Stimulated activated CD4-positive, alpha-beta T cell treated with anti-CD3 and anti-CD28 coated beads, Interleukin-2, amount 100 ng/mL, for 24 hours (primary cell): ENCODE measurements around the gene CHEK1.
"Not testable (repeated sequence)": the region's sequence is repeated elsewhere in the genome, so short reads cannot be mapped to it uniquely, and the experiment has no call there.

Experiments used
- DNase-seq, 2 donors: peaks; one replicate each; pipeline ENCODE4 v3.0.0-alpha.2; 2020

The CHEK1 gene

DNA sequence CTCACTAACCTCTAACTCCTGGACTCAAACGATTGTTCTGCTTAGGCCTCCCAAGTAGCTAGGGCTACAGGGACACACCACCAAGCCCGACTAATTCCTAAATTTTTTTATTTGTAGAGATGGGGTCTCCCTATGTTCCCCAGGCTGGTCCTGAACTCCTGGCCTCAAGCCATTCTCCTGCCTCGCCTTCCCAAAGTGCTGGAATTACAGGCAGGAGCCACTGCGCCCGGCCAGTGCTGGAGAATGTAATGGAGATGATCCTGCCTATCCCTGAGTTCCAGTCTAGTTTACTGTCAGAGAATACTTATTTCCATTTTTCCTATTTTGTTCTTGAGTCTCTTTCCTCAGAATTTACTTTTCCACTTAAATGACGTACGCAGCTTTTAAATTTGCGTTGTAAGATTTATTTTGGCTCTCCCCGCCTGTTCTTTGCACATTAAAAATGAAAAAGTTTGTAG is at the start of gene CHEK1:
Gene CHEK1, plus strand, starts transcription at position 408 of the 458 bp plus-strand sequence. CDS start 1,606 bp downstream, outside the sequence.
- no peak for DNase-seq

- not testable (repeated sequence) for DNase-seq
Observed at GRCh38 chr11:125577181-125577580, 47.8 kb upstream of the CHEK1 start.

DNA sequence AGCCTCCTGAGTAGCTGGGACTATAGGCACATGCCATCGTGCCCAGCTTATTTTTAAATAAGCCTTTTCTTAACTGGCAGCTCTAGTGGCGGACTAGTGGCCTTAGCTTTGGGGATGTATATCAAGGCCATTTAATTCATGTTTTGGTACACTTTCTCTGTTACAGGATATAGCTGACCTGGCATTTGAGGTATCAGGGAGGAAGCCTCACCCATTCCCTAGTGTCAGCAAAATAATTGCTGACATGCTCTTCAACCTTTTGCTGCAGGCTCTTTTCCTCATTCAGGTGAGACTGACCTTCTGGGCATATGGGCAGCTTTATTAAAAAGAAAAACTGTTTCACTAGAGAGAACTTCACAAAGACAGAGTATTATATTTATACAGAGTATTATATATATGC is 46.2 kb upstream of the CHEK1 start:
- no peak for DNase-seq

GRCh38 chr11:125579811-125580210 is 45.2 kb upstream of the CHEK1 start:
- DNase-seq, result no peak

GRCh38 chr11:125583496-125583895 is 41.5 kb upstream of the CHEK1 start:
- no peak for DNase-seq

DNA sequence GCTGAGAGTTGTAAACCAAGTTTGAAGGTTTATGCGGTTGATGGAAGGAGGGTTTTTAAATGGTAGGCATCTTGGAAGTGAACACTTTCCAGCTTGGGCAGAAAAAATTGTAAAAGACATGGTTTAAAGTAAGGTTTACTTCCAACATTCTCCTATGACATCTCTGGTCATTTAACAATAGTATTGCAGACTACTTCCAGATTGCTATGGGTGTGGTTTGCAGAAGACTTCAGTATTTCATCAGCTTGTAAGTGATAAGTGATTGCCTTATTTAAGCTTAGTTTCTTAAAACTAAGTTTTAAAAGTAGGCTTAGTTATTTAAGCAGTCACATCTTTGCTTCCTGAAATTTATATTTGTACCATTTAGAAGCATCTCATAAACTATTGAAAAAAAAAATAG is 39.5 kb upstream of the CHEK1 start:
- no peak for DNase-seq

- DNase-seq, result no peak
Observed at GRCh38 chr11:125586623-125587022, 38.3 kb upstream of the CHEK1 start.

- DNase-seq, result no peak
Observed at GRCh38 chr11:125587480-125587879, 37.5 kb upstream of the CHEK1 start.

DNA sequence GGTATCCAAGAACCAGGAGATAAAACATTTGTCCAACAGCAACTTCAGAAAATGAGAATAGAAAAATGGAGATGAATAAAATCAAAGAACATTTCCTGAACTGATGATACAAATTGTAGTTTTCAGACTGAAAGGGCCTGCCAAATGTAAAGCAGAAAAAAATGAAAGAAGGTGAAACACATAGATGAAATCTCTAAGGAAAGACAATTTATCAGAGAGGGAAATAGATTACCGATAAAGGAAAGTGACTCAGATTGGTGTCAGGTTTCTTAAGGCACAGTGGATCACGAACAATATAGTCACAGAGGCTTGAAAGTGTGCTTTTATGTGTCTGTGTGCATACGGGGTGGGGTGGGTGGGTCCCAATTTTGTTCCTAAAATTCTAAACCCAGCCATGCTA is 36.5 kb upstream of the CHEK1 start:
- DNase-seq, result no peak

DNA sequence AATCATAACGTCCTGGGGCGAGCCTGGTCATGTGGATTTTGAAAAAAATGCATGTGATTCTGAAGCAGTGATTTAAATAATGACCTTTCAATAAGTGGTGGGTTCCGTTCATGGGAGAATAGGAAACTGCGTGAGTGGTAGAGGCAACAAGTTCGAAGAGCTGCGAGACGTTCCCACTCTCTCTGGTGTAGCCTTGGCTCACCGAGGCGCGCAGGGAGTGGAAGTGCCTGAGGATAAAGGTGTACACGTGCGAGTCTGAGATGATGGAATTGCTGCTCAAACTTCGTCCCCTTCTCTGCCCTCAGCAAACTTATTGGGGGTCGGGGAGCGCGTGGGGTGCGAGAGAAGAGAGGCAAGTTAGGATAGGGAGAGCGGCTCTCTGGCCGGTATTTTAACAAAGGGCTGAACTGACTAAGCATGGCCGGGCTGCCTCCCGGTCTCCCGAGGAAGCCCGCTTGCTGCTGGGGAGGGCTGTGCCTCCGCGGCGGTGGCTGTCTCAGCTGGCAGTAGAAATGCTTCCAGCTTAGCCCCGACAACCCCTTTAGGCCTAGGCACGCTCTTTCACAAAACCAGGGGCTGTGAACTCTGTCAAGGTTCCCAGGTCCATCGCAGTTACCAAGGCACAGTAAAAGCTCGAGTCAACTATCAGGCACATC is 33.2 kb upstream of the CHEK1 start:
- DNase-seq, result peak; percentile 43 to 44

DNA sequence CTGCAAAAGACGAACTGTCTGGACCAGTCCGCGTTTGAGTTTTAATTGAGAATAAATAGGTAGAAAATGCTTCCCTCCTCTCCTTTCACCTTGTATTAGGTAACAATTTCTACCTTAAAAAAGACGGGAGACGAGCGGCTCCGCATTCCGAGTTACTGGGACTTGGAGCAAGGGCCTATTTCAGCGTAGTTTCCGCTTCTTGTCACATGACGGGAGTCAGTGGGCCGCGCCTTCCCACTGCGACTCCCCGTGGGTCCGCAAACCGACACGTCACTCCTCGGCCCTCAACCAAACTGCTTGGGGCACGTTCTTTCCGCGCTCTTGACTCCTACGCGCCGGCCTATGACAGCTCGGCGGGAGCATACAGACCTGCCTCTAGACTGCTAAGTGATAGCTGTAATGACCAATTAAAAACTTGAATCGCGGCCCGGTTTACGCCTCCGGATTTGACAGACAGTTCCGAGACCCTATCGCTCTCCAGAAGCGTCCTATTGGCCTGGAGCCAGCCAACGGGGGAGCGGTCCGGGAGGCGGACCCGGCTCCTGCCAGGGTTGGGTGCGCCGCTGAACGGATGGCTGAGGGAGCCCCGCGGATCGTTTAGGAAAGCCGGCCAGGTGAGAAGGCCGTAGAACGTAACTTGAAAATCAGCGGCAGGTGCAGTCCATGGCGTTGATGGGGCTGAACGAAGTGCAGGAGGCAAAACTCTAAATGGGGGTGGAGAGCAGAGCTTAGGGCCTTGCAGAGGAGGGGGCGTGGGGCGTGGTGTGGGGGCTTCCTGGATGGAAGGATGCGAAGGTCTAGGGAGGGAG is 32.5 kb upstream of the CHEK1 start, which contains the start of gene STT3A:
Gene STT3A, plus strand, starts transcription at position 548 of the 809 bp plus-strand sequence. CDS start 3,064 bp downstream, outside the sequence.
- DNase-seq, result peak; percentile 95 to 98

- peak in 1 of 2 donors; percentile 26 for DNase-seq
Observed at GRCh38 chr11:125593114-125593820, 31.7 kb upstream of the CHEK1 start.

- no peak for DNase-seq
Observed at GRCh38 chr11:125594958-125595357, 30.0 kb upstream of the CHEK1 start.

DNA sequence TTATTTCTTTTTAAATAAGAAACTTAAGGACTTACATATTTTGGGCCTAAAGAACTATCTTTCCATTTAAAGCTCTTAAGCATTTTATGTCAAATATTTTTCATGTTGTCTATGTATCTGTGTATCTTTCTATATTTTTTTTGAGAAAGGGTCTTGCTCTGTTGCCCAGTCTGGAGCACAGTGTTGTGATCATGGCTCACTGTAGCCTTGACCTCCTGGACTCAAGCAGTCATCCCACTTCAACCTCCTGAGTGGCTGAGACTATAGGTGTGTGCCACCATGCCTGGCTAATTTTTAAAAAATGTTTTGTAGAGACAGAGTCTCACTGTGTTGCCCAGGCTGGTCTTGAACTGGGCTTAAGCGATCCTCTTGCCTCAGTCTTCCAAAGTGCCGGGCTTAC is 24.3 kb upstream of the CHEK1 start:
- no peak for DNase-seq

DNA sequence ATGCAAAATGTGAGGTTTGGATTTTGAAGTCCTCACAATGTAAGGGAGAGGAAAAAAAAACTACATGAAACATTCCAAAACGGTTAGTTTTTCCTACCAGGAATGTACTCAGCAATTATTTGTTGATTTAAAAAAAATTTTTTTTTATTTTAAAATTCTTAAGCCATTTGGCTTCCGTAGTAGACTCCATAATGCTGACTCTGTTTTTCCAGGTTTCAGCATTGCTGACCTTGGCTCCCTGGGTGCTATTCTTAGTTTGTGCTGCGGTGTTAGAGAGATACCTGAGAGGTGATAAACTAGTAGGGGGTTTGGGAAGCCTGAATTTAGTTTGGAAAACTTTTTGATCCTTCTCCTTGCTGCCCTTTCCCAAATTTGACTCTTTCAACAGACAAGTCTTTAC is 21.8 kb upstream of the CHEK1 start:
- DNase-seq, result no peak

DNA sequence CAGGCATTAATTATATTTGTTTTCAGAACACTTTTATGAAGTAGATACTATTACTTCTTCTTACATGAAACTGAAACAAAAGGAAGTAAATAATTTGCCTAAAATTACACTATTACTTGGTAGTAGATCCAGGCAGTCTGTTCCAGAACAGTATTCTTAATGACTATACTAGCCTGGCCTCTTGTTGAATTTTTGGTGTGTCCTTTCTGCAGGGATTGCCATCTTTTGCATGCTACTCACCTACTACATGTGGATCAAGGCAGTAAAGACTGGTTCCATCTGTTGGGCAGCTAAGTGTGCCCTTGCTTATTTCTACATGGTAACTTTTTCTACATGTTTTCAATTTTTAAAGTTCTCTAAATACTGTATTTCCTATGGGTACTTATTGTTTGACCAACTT is 19.5 kb upstream of the CHEK1 start:
- no peak for DNase-seq

DNA sequence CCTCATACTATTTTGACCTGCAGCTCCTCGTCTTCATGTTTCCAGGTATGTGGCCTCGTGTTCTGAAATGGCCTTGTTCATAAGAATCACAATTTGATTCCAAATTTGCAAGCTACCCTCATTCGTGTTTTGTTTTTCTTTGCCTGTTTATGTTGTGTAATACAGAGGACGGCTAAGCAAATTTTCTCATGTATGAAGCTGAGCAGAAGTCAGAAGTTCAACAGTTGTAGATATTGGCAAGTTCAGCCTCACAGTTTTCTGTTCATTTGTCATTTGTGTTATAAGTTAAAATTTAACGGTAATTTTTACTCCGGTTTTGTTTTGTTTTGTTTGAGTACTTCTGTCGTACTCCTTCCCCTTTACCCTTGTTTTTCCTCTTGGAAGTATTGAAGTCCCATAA is 15.4 kb upstream of the CHEK1 start:
- no peak for DNase-seq

DNA sequence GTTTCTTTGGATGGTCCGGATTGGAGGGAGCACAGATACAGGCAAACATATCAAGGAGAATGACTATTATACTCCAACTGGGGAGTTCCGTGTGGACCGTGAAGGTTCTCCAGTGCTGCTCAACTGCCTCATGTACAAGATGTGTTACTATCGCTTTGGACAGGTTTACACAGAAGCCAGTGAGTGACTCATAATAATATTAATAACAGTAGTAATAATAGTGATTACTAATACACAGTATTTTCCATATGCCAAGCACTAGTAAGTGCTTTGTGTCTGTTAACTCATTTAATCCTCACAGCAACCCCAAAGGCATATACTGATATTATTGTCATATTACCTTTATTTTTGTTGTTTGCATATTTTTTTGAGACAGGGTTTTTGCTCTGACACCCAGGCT is 6.6 kb upstream of the CHEK1 start:
- DNase-seq, result no peak

GRCh38 chr11:125621995-125622394 is 3.0 kb upstream of the CHEK1 start:
- no peak for DNase-seq

- no peak for DNase-seq
Observed at GRCh38 chr11:125623064-125623463, 1.9 kb upstream of the CHEK1 start.

GRCh38 chr11:125625225-125625629 is 264 bp downstream of the CHEK1 start:
- DNase-seq, result no peak

- DNase-seq, result peak; percentile 88 to 91
Observed at GRCh38 chr11:125625630-125626287, 796 bp downstream of the CHEK1 start.
